Breast epithelium (tissue), 4 donors: ENCODE results near the gene AGAP1. TPM values are rescaled to one million over a fixed set of nuclear protein-coding genes. Genes with fewer than 3 reads are reported as not detected.

Experiments
- DNase-seq, 2 donors: peaks; one replicate each; pipeline ENCODE4 v3.0.0-alpha.2; 2019; ENCODE audit warnings: low spot score in 2 of 2
- H3K27ac ChIP-seq, 2 donors: fragments of 200-600 bp; sonication (generic) in 1 of 2; one replicate each; pipeline ENCODE4 v1.5.1; 2016 to 2019; ENCODE audit warnings: mild to moderate bottlenecking in 1 of 2
- H3K27me3 ChIP-seq, 2 donors: fragments of 200-600 bp; sonication (generic) in 1 of 2; one replicate each; pipeline versions ENCODE4 v1.5.1 to v1.6.0; 2017 to 2019; ENCODE audit warnings: control low read depth in 1 of 2, mild to moderate bottlenecking in 1 of 2
- H3K36me3 ChIP-seq: fragments of 200-600 bp; one replicate; pipeline ENCODE4 v1.5.1; 2019
- H3K4me1 ChIP-seq, 2 donors: fragments of 200-600 bp; sonication (generic); one replicate each; pipeline ENCODE4 v1.5.1; 2016 to 2019; ENCODE audit warnings: control low read depth in 1 of 2
- H3K4me3 ChIP-seq, 3 donors: fragments of 200-600 bp; sonication (generic); 1 replicate in 2 of 3; 2 replicates in 1 of 3; pipeline ENCODE4 v1.5.1; 2016 to 2019; ENCODE audit warnings: mild to moderate bottlenecking in 3 of 3, moderate library complexity in 2 of 3
- H3K9me3 ChIP-seq, 2 donors: fragments of 200-600 bp; sonication (generic) in 1 of 2; one replicate each; pipeline ENCODE4 v1.5.1; 2016 to 2019; ENCODE audit warnings: control low read depth in 1 of 2
- CTCF ChIP-seq, 3 donors: fragments of 450-650 bp; IDR thresholded peaks; one replicate each; pipeline ENCODE4 v1.5.1; 2016 to 2017; ENCODE audit warnings: antibody characterized with exemption in 3 of 3, mild to moderate bottlenecking in 3 of 3, moderate library complexity in 3 of 3
- POLR2A ChIP-seq: fragments of 450-650 bp; IDR thresholded peaks from one replicate; pipeline ENCODE4 v1.6.1; 2016; ENCODE audit warnings: antibody characterized with exemption, mild to moderate bottlenecking, moderate library complexity
- POLR2AphosphoS5 ChIP-seq, 3 donors: sonication (generic); formaldehyde crosslinking; IDR thresholded peaks; one replicate each; pipeline ENCODE4 v1.6.1; 2017; ENCODE audit warnings: antibody characterized with exemption in 3 of 3
- intact Hi-C: fragments of 100-400 bp; cut with DNase I; formaldehyde crosslinking; loops from one replicate; pipeline ENCODE4 v1.15.1; 2023; ENCODE audit warnings: low total_unique reads
- total RNA-seq, 3 donors: library from RNA; depleted of rRNA; stranded (reverse); fragments of >200 nt; gene quantifications; one replicate each; pipeline ENCODE4 v1.1.0, GENCODE V29; 2016

AGAP1 gene
- total RNA-seq, 3 donors from 2014 or later = 19.7 to 27.1 (median 25.9) TPM

- H3K4me3 ChIP-seq = no peak overlapping the region
- H3K9me3 ChIP-seq = no peaks in the 10 kb centered on the region
- TF ChIP-seq CTCF (IDR thresholded peaks at IDR 0.05) (no peak), POLR2AphosphoS5 (IDR thresholded peaks at IDR 0.05) (no peak), POLR2A (no peak)
- intact Hi-C loops = no loop called here
- no peaks in the 10 kb centered on the region for H3K36me3 ChIP-seq
- no peak for DNase-seq
- no peaks in the 10 kb centered on the region for H3K27me3 ChIP-seq
- H3K4me1 ChIP-seq = no peaks in the 10 kb centered on the region
- no peak overlapping the region for H3K27ac ChIP-seq
Observed at GRCh38 chr2:235922839-235923238, 429.0 kb downstream of the AGAP1 start.

- DNase-seq = no peak
- no peak overlapping the region for H3K27ac ChIP-seq
- H3K27me3 ChIP-seq = no peaks in the 10 kb centered on the region
- H3K9me3 ChIP-seq = no peaks in the 10 kb centered on the region
- H3K4me3 ChIP-seq = no peak overlapping the region
- no peaks in the 10 kb centered on the region for H3K4me1 ChIP-seq
- intact Hi-C loops = no loop called here
- TF ChIP-seq POLR2A = no peak
- no peak for TF ChIP-seq CTCF (IDR thresholded peaks at IDR 0.05)
- no peak for TF ChIP-seq POLR2AphosphoS5 (IDR thresholded peaks at IDR 0.05)
- H3K36me3 ChIP-seq = no peaks in the 10 kb centered on the region
Observed at GRCh38 chr2:235923859-235924674, 430.2 kb downstream of the AGAP1 start.

- no peaks in the 10 kb centered on the region for H3K36me3 ChIP-seq
- H3K9me3 ChIP-seq = no peaks in the 10 kb centered on the region
- no peak for TF ChIP-seq POLR2AphosphoS5 (IDR thresholded peaks at IDR 0.05)
- H3K4me1 ChIP-seq = no peaks in the 10 kb centered on the region
- H3K27ac ChIP-seq = no peak overlapping the region
- no peak overlapping the region for H3K4me3 ChIP-seq
- DNase-seq = no peak
- intact Hi-C loops = no loop called here
- no peaks in the 10 kb centered on the region for H3K27me3 ChIP-seq
Observed at GRCh38 chr2:235924675-235925063, 430.8 kb downstream of the AGAP1 start.

GRCh38 chr2:235925250-235925919 is 431.5 kb downstream of the AGAP1 start:
- Histone ChIP-seq H3K36me3 (no peaks in the 10 kb centered on the region), H3K27ac (no peak overlapping the region), H3K9me3 (no peaks in the 10 kb centered on the region), H3K27me3 (no peaks in the 10 kb centered on the region), H3K4me1 (no peaks in the 10 kb centered on the region), H3K4me3 (no peak overlapping the region)
- DNase-seq = no peak
- TF ChIP-seq POLR2A (no peak), CTCF (IDR thresholded peaks at IDR 0.05) (no peak), POLR2AphosphoS5 (IDR thresholded peaks at IDR 0.05) (no peak)
- intact Hi-C loops = no loop called here

GRCh38 chr2:235926229-235926628 is 432.4 kb downstream of the AGAP1 start:
- no peaks in the 10 kb centered on the region for H3K36me3 ChIP-seq
- no peaks in the 10 kb centered on the region for H3K4me1 ChIP-seq
- DNase-seq = no peak
- TF ChIP-seq CTCF (IDR thresholded peaks at IDR 0.05) = no peak
- no peaks in the 10 kb centered on the region for H3K27me3 ChIP-seq
- no peaks in the 10 kb centered on the region for H3K9me3 ChIP-seq
- H3K4me3 ChIP-seq = no peak overlapping the region
- H3K27ac ChIP-seq = no peak overlapping the region
- intact Hi-C loops = no loop called here
